GM18499 (cell line): ENCODE data around the gene RBPJ.
"Not testable (repeated sequence)": the region's sequence is repeated elsewhere in the genome, so short reads cannot be mapped to it uniquely, and the experiment has no call there.

Experiments
- ATAC-seq: cut with Tn5 transposase; IDR thresholded peaks from one replicate; pipeline ENCODE4 v1.9.1; 2021; ENCODE audit warnings: moderate number of reproducible peaks; ENCODE audit not compliant: insufficient read depth, unreplicated experiment

Gene RBPJ

GRCh38 chr4:26368685-26369084 is 47.9 kb downstream of the RBPJ start:
- no peak for ATAC-seq

DNA sequence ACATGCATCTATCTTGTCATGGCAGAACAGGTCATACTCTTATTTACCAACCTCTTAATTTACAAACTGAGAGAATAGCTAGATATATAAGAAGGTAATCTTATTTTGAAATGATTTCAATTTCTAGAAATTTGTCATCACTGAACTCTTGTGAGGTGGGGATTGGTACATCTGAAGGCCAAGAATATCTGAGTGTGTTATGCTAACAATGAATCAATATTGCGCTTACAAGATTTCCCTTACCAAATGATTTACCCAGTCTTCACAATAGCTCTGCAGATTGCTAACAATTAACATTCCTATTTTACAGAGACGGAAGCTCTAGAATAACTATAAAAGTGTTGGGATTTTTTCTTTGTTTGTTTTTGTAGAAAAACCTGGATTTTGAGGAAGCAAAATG is 48.3 kb downstream of the RBPJ start:
- no peak for ATAC-seq

GRCh38 chr4:26369581-26369980 is 48.8 kb downstream of the RBPJ start:
- no peak for ATAC-seq

DNA sequence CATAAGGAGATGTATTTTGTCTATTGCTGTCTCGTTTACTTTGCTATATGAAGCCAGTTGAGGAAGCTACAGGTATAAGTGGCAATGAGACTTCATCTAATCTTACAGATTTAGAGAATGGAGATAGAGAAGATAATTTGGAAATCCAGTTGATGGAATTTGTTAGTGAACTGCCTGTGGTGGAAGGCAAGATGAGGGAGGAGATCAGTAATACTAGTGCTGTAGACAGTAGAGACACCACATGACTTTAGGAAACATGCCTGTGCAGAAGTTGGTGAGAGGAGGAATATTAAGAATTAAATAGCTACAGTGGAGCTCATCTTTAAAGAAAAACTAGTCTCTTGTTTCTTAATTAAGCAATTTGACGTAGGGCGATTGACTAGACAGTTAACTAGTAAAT is 51.3 kb downstream of the RBPJ start:
- ATAC-seq = no peak

- peak; percentile 82 for ATAC-seq
Observed at GRCh38 chr4:26372525-26373172, 51.8 kb downstream of the RBPJ start.

- ATAC-seq = no peak
Observed at GRCh38 chr4:26375551-26375950, 54.7 kb downstream of the RBPJ start.

DNA sequence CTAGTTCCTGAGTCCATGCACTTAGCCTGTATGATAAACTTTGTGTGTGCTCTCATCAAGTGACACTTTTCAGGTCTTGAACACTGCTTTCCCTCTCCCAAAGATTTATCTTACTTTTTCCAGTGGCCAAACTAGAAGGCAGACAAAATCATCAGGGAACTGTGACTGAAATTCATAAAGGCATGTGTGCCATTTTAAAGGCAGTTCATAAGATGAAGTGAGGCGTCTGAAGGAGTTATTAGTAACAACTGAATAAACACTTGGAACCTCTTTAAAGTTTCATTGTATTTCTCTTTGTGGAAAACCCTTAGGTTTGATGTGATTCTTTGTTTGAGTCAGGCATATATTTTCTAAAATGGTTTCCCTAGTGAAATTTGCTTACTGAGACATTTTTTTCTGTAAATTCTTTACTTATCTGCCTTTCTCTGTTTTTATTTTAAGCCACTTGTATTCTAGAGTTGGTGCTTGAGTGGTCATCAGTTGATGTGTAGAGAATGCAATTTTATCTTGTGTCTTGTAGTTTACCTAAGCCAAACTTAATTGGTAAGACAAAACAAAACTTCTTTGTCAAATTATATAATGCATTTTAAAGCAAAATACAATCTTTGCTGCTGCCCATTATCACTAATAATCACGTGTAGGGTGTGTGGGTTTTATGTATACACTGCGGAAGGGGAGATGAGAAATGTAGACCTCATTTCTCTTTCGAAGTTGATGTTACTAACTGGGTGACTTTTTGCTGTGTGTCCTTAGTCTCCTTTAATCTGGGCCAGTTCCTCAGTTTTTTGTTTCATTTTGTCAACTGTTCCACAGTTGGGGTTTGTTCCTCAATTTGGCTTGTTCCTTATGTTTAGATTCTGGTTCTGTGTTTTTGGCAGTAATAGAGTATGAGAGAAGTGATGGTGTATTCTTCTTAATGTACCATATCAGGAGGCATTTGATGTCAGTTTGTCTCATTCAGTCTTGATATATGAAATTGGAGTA is 56.8 kb downstream of the RBPJ start:
- no peak for ATAC-seq

DNA sequence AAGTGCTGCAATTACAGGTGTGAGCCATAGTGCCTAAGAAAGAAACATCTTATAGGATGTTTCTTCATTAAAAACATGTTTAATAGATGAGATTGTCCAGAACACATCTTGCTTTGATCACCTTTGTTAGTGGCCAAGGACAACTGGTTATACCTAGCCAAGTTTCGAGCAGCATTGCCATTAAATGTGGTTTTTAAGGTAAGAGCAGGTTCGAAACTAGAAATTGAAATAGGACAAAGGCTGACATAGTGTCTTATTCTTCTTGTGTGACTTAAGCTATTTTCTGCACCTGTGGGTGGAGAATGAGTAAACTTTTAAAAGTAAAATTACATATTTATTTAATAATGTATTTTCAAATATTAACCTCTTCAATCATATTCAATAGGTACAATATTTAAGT is 59.0 kb downstream of the RBPJ start:
- ATAC-seq = no peak

DNA sequence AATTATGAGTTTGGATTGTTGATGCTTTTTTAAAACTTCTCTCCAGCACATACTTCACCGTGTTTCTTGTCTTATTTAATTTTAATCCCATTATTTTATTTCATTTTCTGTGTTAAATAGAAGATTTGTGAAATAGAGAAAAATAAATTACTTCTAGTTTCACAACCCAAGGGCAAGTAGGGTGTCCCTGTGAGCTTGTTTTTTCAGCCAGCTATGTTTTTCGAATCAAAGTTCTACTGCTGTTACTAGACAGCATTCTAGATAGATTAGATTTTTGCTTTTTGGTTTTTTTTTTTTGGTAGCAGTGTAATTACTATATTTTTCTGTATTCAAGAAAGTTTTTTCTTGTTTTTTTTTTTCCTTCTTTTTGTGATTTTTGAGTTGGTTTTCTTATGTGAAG is 59.9 kb downstream of the RBPJ start:
- no peak for ATAC-seq

DNA sequence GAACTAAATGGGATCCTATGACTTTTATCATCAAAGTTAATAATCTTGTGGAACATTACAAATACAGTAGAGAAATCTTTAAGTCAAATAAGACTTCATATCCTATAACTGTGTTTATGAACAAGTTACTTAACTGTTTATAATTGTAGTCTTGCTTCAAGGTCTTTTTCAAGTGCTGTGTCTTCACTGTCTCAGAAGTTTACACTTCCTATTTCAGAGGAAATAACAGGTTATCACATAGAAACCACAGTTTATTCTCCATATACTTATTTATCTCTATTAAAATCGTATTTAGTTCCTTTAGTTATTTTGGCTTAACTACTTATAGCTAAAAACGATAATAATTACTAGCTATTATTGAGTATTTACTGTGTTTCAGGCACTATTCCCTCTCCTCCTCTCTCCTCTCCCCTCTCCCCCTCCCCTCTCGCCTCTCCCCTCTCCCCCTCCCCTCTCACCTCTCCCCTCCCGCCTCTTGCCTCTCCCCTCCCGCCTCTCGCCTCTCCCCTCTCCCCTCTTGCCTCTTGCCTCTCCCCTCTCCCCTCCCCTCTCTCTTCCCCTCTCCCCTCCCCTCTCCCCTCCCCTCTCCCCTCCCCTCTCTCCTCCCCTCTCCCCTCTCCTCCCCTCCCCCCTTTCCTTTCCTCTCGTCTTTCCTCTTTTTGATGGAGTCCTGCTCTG is 63.7 kb downstream of the RBPJ start:
- no peak for ATAC-seq

GRCh38 chr4:26385690-26386089 is 64.9 kb downstream of the RBPJ start:
- no peak for ATAC-seq

- ATAC-seq = no peak
Observed at GRCh38 chr4:26386386-26386785, 65.6 kb downstream of the RBPJ start.

DNA sequence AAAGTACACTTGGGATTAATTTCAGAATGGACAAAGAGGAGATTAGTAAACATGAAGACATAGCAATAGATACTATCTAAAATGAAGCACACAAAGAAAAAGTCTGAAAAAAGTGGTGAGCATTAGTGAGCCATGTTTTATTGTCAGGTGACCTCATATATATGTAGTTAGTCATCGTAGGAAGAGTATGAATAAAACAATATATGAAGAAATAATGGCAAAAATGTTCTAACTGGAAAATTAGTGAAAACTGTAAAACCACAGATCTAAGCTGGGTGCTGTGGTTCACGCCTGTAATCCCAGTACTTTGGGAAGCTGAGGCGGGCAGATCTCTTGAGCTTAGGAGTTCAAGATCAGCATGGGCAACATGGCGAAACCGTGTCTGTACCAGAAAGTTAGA is 67.9 kb downstream of the RBPJ start:
- no peak for ATAC-seq

- ATAC-seq = no peak
Observed at GRCh38 chr4:26397086-26397485, 76.3 kb downstream of the RBPJ start.

DNA sequence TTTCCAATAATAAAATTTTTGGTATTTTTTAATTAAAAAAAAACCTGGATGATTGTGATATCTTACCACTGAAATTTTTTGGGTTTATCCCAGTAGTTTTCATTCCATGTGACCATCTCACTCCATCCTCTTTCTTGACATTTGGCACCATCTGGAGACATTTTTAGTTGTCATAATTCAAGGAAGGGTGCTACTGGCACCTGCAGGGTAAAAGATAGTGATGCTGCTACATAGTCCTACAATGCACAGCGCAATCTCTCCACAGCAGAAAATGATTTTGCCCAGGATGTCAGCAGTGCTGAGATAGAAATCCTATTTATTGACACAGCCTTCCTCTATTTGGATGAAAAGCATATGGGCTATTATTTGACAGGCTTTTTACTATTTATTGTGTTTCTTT is 79.3 kb downstream of the RBPJ start:
- ATAC-seq = no peak

GRCh38 chr4:26402017-26402416 is 81.2 kb downstream of the RBPJ start:
- ATAC-seq = not testable (repeated sequence)

- ATAC-seq = no peak
Observed at GRCh38 chr4:26402458-26402857, 81.6 kb downstream of the RBPJ start.

- no peak for ATAC-seq
Observed at GRCh38 chr4:26404743-26405206, 84.0 kb downstream of the RBPJ start.

DNA sequence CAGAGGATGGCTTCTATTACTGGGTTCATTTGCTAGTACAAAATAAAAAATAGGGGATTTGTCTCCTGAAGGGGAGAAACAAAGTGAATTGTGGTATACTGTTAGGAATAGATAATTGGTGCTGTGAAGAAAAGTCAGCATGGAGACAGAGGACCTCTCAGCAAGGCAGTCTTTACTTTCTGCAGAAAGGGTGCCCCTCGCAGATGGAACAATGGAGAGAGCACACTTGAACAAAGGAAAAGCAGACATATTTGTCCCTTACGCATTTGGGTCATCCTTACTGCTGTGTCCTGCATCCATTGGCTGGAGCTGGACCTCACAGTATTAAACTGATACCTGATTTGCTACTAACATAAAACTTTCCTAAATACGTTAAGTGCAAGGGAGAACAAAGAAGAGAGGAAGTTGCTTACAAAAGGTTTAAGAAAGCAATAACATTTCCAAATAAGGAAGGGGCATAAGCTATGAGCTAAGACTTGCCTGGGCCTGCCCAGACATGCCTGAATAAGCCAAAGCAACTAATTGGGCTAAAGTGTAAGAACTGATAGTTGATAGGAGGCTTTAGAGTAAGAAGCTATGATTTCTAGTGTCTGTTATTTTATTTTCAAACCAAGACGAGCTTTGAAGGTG is 85.6 kb downstream of the RBPJ start:
- no peak for ATAC-seq

DNA sequence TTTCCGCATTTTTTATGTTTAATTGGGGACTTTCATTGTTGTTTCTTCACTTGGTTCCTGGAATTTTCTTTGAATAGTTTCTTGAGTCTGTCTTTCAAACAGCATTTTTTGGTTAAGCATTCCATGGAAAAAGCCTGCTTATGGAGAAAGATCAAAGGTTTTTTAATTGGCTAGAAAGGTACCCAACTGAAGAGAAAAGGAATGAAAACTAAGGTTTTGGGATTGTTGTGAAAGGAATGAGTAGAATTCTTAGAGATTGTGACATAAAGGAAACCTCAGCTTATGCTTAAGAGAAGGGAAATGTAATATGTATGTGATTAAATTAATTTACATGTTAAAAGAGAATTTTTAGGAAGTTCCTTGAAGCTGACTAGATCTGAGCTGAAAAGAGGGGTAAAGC is 86.7 kb downstream of the RBPJ start:
- no peak for ATAC-seq
